SK-N-MC (cell line): Measurements from ENCODE around the gene NUP214.

Experiments used
- DNase-seq: peaks from one replicate; pipeline ENCODE4 v3.0.0-alpha.2; 2011; ENCODE audit warnings: low read depth, low spot score
- H3K27ac ChIP-seq: fragments of 200-600 bp; sonication (generic); 2 replicates; pipeline ENCODE4 v1.5.1; 2016; ENCODE audit warnings: mixed run types
- H3K36me3 ChIP-seq: fragments of 200-600 bp; sonication (generic); 2 replicates; pipeline ENCODE4 v1.6.1; 2017; ENCODE audit warnings: antibody characterized with exemption, low read length, mixed read lengths; ENCODE audit not compliant: insufficient read depth
- H3K4me3 ChIP-seq: fragments of 200-600 bp; sonication (generic); 2 replicates; pipeline ENCODE4 v1.5.1; 2016
- H3K9ac ChIP-seq: fragments of 200-600 bp; sonication (generic); 2 replicates; pipeline ENCODE4 v1.8.0; 2017; ENCODE audit warnings: mixed run types, mixed read lengths; ENCODE audit not compliant: insufficient read length
- H3K9me3 ChIP-seq: fragments of 200-600 bp; sonication (generic); 2 replicates; pipeline ENCODE4 v1.6.1; 2017; ENCODE audit warnings: low read depth, mild to moderate bottlenecking, antibody characterized with exemption, low read length, moderate library complexity, mixed read lengths
- EZH2 ChIP-seq: fragments of 200-600 bp; sonication (generic); IDR thresholded peaks from one replicate; pipeline ENCODE4 v1.6.1; 2017; ENCODE audit warnings: antibody characterized with exemption
- FOXP2 ChIP-seq: optimal IDR thresholded peaks from 2 replicates; pipeline ENCODE3; 2011; ENCODE audit warnings: mild to moderate bottlenecking, moderate library complexity; ENCODE audit not compliant: insufficient read depth; ENCODE audit errors: extremely low read length, control extremely low read depth
- POLR2AphosphoS5 ChIP-seq: IDR thresholded peaks from 2 replicates; pipeline ENCODE4 v1.6.1; 2012; ENCODE audit warnings: mild to moderate bottlenecking, low read depth, low read length, borderline replicate concordance

Gene NUP214

GRCh38 chr9:131100445-131100844 lies 24.9 kb upstream of the NUP214 start:
- Histone ChIP-seq H3K9ac (no peak overlapping the region), H3K4me3 (no peak overlapping the region), H3K27ac (no peak overlapping the region), H3K36me3 (no peaks in the 10 kb centered on the region), H3K9me3 (no peaks in the 10 kb centered on the region)
- no peak for DNase-seq
- no peak for TF ChIP-seq EZH2
- no peak for TF ChIP-seq POLR2AphosphoS5

DNA sequence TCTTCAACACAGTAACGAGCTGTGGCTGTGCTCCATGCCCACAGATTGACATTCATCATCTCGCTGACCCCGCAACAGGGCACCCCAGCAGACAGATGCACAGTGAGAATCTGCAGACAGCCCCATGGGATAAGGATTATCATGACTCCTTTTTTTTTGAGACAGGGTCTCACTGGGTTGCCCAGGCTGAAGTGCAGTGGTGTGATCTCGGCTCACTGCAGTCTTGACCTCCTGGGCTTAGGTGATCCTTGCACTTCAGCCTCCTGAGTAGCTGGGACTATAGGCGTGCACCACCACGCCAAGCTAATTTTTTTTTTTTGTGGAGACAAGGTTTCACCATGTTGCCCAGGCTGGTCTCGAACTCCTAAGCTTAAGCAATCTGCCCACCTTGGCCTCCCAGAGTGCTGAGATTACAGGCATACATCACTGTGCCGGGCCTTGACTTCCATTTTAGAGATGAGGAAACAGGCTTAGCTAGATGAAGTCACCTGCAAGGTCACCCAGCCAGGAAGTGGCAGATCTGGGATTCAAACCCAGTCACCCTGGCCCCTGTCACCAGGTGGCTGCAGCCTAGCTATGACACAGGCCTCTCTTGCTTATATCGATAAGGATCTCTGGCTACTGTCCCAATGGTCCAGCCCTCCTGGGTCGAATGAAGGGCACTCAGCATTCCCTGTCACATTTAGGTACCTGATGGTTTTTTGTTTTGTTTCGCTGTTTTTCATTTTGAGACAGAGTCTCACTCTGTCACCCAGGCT lies 24.0 kb upstream of the NUP214 start:
- no peak for TF ChIP-seq FOXP2
- TF ChIP-seq POLR2AphosphoS5 = no peak
- no peak for TF ChIP-seq EZH2
- no peak for DNase-seq
- no peak overlapping the region for H3K27ac ChIP-seq
- H3K9ac ChIP-seq = no peak overlapping the region
- H3K36me3 ChIP-seq = no peaks in the 10 kb centered on the region
- no peaks in the 10 kb centered on the region for H3K9me3 ChIP-seq
- no peak overlapping the region for H3K4me3 ChIP-seq

DNA sequence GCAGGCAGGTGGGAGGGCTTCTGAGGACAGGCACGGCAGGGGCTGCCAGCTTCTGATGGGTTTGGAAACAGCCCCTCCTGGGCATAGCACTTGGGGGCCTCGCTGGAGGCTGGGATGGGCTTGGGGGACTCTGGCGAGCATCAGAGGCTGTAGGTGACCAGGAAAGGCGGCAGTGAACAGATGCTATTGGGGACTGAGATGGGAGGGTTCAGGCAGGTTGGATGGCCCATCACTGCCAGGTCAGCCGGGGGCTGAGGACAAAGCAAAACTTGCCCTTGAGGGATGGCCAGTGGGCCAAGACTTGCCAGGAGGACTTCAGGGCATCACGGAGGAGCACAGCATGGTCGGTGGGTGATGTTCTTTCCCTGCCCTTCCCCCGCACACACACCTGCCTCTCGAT lies 22.4 kb upstream of the NUP214 start:
- no peak overlapping the region for H3K9ac ChIP-seq
- H3K4me3 ChIP-seq = no peak overlapping the region
- TF ChIP-seq EZH2 = no peak
- TF ChIP-seq POLR2AphosphoS5 = no peak
- TF ChIP-seq FOXP2 = no peak
- no peaks in the 10 kb centered on the region for H3K9me3 ChIP-seq
- H3K27ac ChIP-seq = no peak overlapping the region
- no peaks in the 10 kb centered on the region for H3K36me3 ChIP-seq
- DNase-seq = no peak

DNA sequence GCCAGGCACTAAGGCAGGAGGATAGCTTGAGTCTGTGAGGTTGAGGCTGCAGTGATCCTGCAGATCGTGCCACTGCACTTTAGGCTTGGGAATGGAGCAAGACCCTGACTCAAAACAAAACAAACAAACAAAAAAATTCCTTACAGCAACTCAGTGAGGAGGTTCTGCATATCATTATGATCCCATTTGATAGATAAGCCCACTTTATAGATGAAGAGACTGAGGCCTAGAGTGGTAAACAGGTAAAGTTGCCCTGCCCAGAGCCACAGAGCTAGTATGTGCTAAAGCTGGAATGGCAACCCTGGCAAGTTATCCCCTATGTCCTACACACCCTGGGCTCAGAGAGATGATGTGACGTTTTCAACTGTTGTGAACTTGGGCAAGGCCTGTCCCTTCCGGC lies 21.9 kb upstream of the NUP214 start:
- Histone ChIP-seq H3K27ac (no peak overlapping the region), H3K36me3 (no peaks in the 10 kb centered on the region), H3K9ac (no peak overlapping the region), H3K4me3 (no peak overlapping the region), H3K9me3 (no peaks in the 10 kb centered on the region)
- TF ChIP-seq EZH2 (no peak), FOXP2 (no peak), POLR2AphosphoS5 (no peak)
- DNase-seq = no peak

GRCh38 chr9:131104016-131104740 lies 21.2 kb upstream of the NUP214 start:
- Histone ChIP-seq H3K9ac (no peak overlapping the region), H3K9me3 (no peaks in the 10 kb centered on the region), H3K27ac (no peak overlapping the region), H3K36me3 (no peaks in the 10 kb centered on the region), H3K4me3 (no peak overlapping the region)
- DNase-seq = no peak
- TF ChIP-seq EZH2 (no peak), POLR2AphosphoS5 (no peak), FOXP2 (no peak)

DNA sequence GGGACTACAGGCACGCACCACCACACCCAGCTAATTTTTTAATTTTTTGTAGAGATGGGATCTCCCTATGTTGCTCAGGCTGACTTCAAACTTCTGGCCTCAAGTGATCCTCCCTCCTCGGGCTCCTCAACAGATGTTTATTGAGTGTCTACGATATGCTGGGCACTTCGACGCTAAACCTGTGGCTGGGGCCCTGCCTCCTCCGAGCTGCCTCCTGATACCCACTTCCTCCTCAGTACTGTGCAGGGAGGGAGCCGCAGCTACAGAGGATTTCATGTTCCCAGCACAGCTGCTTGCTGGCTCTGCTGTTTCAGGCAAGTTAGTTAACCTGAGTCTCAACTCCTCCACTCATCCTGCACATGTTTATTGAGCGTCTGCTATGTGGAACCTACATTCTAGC lies 19.4 kb upstream of the NUP214 start:
- no peak for DNase-seq
- TF ChIP-seq EZH2 (no peak), FOXP2 (no peak), POLR2AphosphoS5 (no peak)
- H3K27ac ChIP-seq = no peak overlapping the region
- no peak overlapping the region for H3K9ac ChIP-seq
- no peaks in the 10 kb centered on the region for H3K36me3 ChIP-seq
- H3K4me3 ChIP-seq = no peak overlapping the region
- H3K9me3 ChIP-seq = no peaks in the 10 kb centered on the region

DNA sequence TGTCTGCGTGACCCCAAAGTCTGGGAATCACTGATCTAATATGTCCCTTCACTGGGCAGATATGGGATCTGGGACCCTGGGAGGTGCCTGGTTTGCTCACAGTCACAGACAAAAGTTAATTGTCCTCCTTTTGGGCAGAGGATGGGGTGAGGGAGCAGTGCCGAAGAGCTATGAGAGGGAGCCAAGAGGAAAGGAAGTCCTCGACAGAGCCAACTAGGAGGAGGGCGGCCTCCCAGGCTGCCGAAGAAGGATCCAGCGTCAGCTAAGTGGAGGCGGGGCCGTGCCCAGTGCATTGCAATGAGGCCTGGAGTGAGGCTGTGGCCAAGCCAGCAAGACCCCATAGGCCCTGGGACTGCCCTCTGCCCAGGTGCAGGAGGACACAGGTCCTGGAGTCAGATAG lies 17.6 kb upstream of the NUP214 start:
- no peak for DNase-seq
- Histone ChIP-seq H3K27ac (no peak overlapping the region), H3K9me3 (no peaks in the 10 kb centered on the region), H3K4me3 (no peak overlapping the region), H3K9ac (no peak overlapping the region), H3K36me3 (no peaks in the 10 kb centered on the region)
- TF ChIP-seq EZH2 = no peak

DNA sequence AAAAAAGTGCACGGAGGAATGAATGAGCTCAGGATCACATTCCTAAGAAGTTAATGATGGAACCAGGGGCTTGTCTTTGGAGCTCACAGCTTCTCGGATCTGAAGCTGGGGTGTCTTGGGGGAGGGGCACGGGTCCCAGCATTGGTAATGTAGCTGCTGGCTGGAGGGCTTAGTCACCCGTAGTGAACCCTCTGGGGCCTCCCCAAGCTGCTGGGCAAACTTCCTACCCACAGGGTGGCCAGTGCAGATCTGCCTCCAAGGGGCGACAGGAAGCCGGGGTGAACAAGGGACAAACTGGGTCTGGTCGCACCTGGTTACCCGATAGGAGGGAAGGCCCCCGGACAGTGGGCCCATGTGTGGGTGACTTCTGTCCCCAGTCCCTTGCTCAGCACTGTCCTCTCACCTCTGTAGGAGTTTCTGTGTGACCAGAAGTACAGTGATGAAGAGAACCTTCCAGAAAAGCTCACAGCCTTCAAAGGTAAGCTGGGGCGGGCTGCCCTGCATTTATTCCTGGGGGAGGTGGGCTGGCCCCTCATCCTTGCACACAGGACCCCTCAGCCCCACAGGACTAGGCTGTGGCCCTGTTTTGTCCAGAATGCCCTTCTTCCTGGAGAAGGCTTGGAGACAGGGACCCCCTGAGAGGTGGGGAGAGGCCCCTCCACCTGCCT lies 14.1 kb upstream of the NUP214 start:
- H3K9me3 ChIP-seq = no peaks in the 10 kb centered on the region
- H3K4me3 ChIP-seq = no peak overlapping the region
- no peak overlapping the region for H3K27ac ChIP-seq
- TF ChIP-seq POLR2AphosphoS5 (no peak), FOXP2 (no peak), EZH2 (no peak)
- no peak overlapping the region for H3K9ac ChIP-seq
- DNase-seq = no peak
- no peaks in the 10 kb centered on the region for H3K36me3 ChIP-seq

- DNase-seq = no peak
- H3K27ac ChIP-seq = no peak overlapping the region
- no peak overlapping the region for H3K4me3 ChIP-seq
- no peak overlapping the region for H3K9ac ChIP-seq
- no peaks in the 10 kb centered on the region for H3K36me3 ChIP-seq
- no peaks in the 10 kb centered on the region for H3K9me3 ChIP-seq
- TF ChIP-seq EZH2 (no peak), POLR2AphosphoS5 (no peak), FOXP2 (no peak)
Measured at GRCh38 chr9:131111854-131112311, 13.5 kb upstream of the NUP214 start.
